Right cardiac atrium (tissue), 5 donors: ENCODE data around the gene IGSF21. TPM values are rescaled to one million over a fixed set of nuclear protein-coding genes. Genes with fewer than 3 reads are reported as not detected.

Experiments used
- ATAC-seq, 2 donors: fragments of 200-7000 bp; cut with Tn5 transposase; one replicate each; pipeline versions ENCODE4 v1.8.0 to v1.9.1; 2020; ENCODE audit warnings: moderate library complexity in 2 of 2, mild to moderate bottlenecking in 1 of 2
- DNase-seq, 3 donors: peaks; one replicate each; pipeline ENCODE4 v3.0.0-alpha.2; 2020
- H3K27ac ChIP-seq: one replicate; pipeline ENCODE4 v1.5.1; 2013; ENCODE audit warnings: mild to moderate bottlenecking, low read length, control low read depth, moderate library complexity
- H3K27me3 ChIP-seq: one replicate; pipeline ENCODE4 v1.6.1; 2013; ENCODE audit not compliant: control insufficient read depth, insufficient read depth
- H3K4me1 ChIP-seq: one replicate; pipeline ENCODE4 v1.6.1; 2013; ENCODE audit warnings: low read length; ENCODE audit not compliant: control insufficient read depth, insufficient read depth
- H3K4me3 ChIP-seq: one replicate; pipeline ENCODE4 v1.5.1; 2013; ENCODE audit warnings: low read length, control low read depth
- H3K9me3 ChIP-seq: one replicate; pipeline ENCODE4 v1.6.1; 2013; ENCODE audit warnings: low read length; ENCODE audit not compliant: control insufficient read depth
- WGBS: extraction: QIAGEN DNeasy Blood & Tissue Kit; methylation state at CpG from one replicate; pipeline ENCODE4 v1.1.7; 2013; 5-methylcytosine and 5-hydroxymethylcytosine counted together
- intact Hi-C, 4 donors: fragments of 100-400 bp; cut with DNase I; formaldehyde crosslinking; loops; one replicate each; pipeline versions ENCODE4 v1.11.0 to v1.14.0; 2022 to 2023
- polyA plus RNA-seq: library from polyadenylated mRNA; stranded (reverse); fragments of 200-250 nt; gene quantifications from one replicate; pipeline ENCODE4 v1.2.3, GENCODE V29; 2013
- total RNA-seq, 4 donors: library from RNA; stranded (reverse); fragmentation: NEBNext Ultra II Directional; extraction: Animal tissue kit (Norgen Biotek cat#: 25700); gene quantifications; one replicate each; pipeline ENCODE4 v1.2.1, GENCODE V29; 2021
- donor health status: healthy with polysubstance abuse.
- donor health status: DM: no; HTN: yes; CAD: no.
- donor health status: DM: no; HTN: no; CAD: no.
- donor health status: DM: no; HTN: yes; CAD: no; lungs with severe emphysema.
- donor health status: DM: yes; HTN: yes; CAD: no.

Gene IGSF21
- total and polyA plus RNA-seq, 5 donors, result 0.52 to 3.1 (median 1.7) TPM

DNA sequence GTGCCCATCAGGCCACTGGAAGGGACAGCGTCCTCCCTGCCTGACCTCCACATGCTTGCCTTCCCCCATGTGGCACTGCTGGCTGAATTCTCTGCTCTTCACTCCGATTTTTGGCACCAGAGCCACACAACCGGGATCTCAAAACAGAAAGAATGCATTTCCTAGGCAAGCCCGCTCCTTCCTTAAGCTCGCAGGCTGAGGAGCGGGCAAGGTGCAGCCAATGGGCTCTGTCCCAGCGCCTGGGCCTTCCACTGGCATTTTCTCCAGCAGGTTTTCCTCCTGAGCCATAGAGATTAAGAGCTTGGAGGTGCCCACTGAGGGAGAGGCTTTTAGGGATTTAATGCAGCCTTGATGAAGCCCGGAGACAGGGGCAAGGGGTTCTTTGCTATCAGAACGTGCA lies 158.0 kb downstream of the IGSF21 start:
- no peaks in the 10 kb centered on the region for H3K4me1 ChIP-seq
- intact Hi-C loops, result no loop called here
- ATAC-seq (no peak), DNase-seq (no peak)
- no peak overlapping the region for H3K27ac ChIP-seq
- no peaks in the 10 kb centered on the region for H3K9me3 ChIP-seq
- no peaks in the 10 kb centered on the region for H3K27me3 ChIP-seq
- H3K4me3 ChIP-seq, result no peak overlapping the region
- 66% methylated on average over 9 of the region's 9 CpGs for WGBS

DNA sequence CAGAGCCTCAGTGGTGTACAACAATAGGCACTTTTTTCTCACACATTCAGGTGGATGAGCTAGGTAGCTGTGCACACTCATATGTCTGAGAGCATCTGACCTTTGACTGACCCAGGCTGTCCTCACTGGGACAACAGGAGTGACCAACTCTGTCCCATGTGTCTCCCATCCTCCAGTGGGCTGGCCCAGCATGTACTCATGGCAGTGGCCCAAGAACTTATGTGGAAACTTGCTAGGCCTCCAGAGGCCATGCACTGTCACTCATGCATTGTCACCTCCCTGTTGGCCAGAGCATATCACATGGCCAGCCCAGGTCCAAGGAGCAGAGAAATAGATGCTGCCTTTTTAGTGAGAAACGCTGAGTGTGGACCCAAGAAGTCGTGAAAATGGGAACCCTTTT lies 158.8 kb downstream of the IGSF21 start:
- no peak overlapping the region for H3K4me3 ChIP-seq
- intact Hi-C loops, result no loop called here
- WGBS, result 65% methylated on average over 2 of the region's 2 CpGs
- no peak for DNase-seq
- no peak overlapping the region for H3K27ac ChIP-seq
- ATAC-seq, result no peak
- no peaks in the 10 kb centered on the region for H3K27me3 ChIP-seq
- no peaks in the 10 kb centered on the region for H3K4me1 ChIP-seq
- H3K9me3 ChIP-seq, result no peaks in the 10 kb centered on the region

DNA sequence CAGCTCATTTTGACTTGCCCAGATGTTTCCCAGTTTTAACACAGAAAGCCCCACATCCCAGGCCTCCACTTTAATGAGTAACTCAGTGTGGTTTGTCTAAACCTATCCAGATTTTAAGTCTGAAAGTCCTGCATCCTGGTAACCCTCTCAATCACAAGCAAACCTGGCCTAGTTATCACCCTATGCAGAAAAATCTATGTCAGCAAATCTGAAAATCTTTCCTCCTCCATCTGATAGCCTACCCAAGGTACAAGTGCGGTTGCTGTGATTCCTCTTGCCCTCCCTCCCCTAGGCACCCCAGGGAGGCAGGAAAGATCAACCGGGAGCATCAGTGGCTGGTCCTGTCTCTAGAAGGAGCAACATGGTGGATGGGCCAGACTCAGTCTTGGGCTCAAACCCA lies 163.7 kb downstream of the IGSF21 start:
- WGBS, result 89% methylated on average over 2 of the region's 2 CpGs
- H3K4me1 ChIP-seq, result no peaks in the 10 kb centered on the region
- intact Hi-C loops, result no loop called here
- no peak for DNase-seq
- H3K27me3 ChIP-seq, result no peaks in the 10 kb centered on the region
- H3K9me3 ChIP-seq, result no peaks in the 10 kb centered on the region
- ATAC-seq, result no peak
- no peak overlapping the region for H3K27ac ChIP-seq
- H3K4me3 ChIP-seq, result no peak overlapping the region

DNA sequence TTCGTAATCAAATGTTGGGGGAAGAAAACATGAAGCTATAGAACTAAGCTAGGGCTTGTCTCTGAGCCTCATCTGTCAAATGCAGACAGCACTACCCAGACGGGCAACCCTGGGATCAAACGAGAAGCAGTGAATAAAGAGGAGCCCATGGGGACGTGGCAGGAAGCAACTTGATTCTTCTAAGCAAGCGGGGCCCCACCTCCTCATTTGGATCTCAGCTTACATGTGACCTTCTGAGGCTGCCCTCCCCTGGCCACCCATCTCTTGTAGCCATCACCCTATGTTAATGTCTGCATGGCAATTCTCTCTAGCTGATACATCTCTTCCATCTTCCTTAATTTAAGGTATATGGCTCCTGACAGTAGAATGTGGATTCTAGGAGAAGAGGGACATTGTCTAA lies 171.3 kb downstream of the IGSF21 start:
- H3K27me3 ChIP-seq, result no peaks in the 10 kb centered on the region
- H3K9me3 ChIP-seq, result no peaks in the 10 kb centered on the region
- no peak overlapping the region for H3K27ac ChIP-seq
- DNase-seq (no peak), ATAC-seq (no peak)
- H3K4me3 ChIP-seq, result no peak overlapping the region
- WGBS, result 21% methylated on average over 5 of the region's 5 CpGs
- H3K4me1 ChIP-seq, result no peaks in the 10 kb centered on the region
- intact Hi-C loops, result no loop called here

DNA sequence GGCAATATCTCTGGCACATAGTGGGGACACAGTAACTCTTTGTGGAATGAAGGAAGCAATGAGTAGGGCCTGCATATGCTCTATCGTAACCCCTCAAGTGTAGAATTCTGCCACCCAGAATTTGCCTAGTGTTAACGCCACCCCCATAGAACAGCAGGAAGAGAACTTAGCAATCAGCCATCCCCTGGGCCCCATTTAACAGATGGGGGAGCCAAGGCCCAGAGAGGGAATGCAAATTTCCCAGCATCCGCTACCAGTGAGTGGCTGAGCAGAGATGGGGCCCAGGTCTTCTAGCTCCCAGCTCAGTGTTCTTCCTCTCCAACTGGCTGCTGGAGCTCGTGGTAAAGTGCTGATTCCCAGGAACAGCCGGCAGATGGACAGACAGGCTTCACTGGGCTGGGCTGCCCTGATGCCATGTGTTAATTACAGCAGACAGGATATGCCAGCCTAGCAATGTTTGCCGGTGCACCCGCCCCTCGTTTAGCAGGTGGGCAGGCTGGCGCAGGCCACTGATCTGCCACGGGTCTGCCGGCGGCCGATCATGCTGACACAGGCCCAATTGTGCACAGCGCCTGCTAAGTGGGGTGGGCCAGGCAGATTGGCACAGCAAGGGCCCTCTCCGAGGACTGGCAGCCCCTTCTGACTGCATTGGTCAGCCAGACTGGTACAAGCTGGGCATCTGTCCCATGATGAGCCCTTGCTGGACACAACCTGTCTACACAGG lies 171.9 kb downstream of the IGSF21 start:
- Histone ChIP-seq H3K9me3 (no peaks in the 10 kb centered on the region), H3K4me3 (no peak overlapping the region), H3K27me3 (no peaks in the 10 kb centered on the region), H3K27ac (no peak overlapping the region), H3K4me1 (no peaks in the 10 kb centered on the region)
- WGBS, result 88% methylated on average over 15 of the region's 15 CpGs
- ATAC-seq (peak in 1 of 2 donors; percentile 23), DNase-seq (no peak)
- intact Hi-C loops, result no loop called here

DNA sequence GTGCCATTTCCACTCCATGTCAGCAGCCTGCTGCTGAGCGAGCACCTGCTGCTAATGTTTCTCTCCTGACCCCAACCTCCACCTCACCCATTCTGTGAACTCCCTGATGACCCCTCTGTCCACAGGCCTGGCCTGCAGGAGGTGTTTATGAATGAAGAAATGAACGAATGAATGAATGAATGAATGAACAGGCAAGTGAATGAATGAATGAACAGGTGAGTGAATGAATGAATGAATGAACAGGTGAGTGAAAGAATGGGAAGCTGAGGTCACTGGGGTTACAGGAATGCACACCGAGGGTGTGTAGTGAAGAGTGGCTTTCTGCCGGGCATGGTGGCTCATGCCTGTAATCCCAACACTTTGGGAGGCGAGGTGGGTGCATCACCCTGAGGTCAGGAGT lies 173.4 kb downstream of the IGSF21 start:
- Histone ChIP-seq H3K9me3 (no peaks in the 10 kb centered on the region), H3K4me3 (no peak overlapping the region), H3K4me1 (no peaks in the 10 kb centered on the region), H3K27me3 (no peaks in the 10 kb centered on the region), H3K27ac (no peak overlapping the region)
- ATAC-seq (no peak), DNase-seq (no peak)
- 69% methylated on average over 5 of the region's 5 CpGs for WGBS
- intact Hi-C loops, result no loop called here

DNA sequence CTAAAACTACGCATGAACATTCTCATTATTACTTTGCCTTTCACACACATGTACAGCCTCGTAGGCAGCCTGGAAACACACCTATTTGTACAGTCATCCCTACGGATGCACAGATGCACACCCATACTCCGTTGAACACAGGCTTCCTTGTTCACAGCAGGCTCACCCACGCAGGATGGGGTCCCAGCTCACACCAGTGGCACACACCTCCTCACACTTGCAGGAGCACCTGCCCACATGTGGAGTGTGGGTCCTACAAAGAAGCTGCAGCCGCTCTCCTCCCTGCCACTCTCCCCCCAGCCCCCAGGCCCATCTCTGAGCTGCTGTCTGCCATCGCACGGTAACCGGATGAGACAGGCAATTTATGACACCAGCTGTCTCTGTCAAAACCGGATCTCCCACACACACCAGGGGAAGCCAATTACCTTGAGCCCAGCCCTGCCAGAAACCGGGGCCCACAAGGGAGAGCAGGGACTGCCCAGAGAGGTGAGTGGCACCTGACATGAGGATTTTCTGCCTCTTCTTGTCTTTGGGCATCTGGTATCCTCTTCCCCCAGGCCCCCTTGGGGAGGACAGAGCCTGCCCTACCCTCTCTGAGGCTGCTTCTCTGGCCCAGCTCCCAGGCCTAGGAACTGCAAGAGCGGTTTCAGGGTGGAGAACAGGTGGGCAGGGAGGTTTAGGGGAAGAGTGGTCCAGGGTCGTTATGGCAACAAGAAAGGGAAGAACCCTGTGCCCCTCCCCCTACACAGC lies 175.4 kb downstream of the IGSF21 start:
- intact Hi-C loops, result no loop called here
- H3K4me3 ChIP-seq, result no peak overlapping the region
- WGBS, result 50% methylated on average over 13 of the region's 13 CpGs
- ATAC-seq, result no peak
- H3K27ac ChIP-seq, result no peak overlapping the region
- no peaks in the 10 kb centered on the region for H3K4me1 ChIP-seq
- H3K27me3 ChIP-seq, result no peaks in the 10 kb centered on the region
- H3K9me3 ChIP-seq, result no peaks in the 10 kb centered on the region
- DNase-seq, result no peak

DNA sequence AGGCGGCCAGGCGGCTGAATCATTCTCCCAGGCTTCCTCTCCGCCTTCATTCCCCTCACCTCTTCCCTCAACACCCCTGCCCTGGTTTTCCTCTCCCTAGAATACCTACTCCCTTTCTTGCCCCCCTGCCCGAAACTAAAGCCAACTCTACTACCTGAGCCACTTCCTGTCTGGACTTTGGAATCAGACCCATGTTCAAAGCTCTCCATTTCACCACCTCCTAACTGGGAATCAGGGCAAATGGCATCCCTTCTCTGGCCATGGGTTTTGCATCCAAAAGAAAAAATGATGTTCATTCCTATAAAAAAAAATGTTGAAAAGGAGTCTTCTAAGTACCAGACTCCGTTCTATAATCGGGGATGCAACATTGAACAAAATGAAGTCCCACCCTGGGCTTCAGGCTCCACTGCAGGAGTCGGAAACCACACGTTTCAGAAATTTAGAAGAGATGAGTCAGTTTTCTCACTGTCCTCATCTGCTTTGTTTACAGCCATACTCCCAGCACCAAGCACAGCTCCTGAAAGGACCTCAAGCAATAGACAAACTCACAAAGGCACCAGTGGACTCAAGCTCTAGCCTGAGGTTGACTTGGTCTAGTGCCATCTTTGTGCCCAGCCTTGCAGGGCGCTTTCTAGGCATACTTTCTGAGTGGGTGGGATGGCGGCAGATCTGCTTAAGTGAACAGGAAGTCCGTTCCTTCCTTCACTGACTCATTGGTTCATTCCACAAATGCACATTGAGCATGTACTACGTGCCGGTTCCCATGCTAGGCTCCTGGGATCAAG lies 176.2 kb downstream of the IGSF21 start:
- H3K4me3 ChIP-seq, result no peak overlapping the region
- intact Hi-C loops, result no loop called here
- H3K4me1 ChIP-seq, result no peaks in the 10 kb centered on the region
- WGBS, result 59% methylated on average over 13 of the region's 13 CpGs
- no peak for DNase-seq
- H3K27ac ChIP-seq, result no peak overlapping the region
- no peaks in the 10 kb centered on the region for H3K27me3 ChIP-seq
- H3K9me3 ChIP-seq, result no peaks in the 10 kb centered on the region
- no peak for ATAC-seq

DNA sequence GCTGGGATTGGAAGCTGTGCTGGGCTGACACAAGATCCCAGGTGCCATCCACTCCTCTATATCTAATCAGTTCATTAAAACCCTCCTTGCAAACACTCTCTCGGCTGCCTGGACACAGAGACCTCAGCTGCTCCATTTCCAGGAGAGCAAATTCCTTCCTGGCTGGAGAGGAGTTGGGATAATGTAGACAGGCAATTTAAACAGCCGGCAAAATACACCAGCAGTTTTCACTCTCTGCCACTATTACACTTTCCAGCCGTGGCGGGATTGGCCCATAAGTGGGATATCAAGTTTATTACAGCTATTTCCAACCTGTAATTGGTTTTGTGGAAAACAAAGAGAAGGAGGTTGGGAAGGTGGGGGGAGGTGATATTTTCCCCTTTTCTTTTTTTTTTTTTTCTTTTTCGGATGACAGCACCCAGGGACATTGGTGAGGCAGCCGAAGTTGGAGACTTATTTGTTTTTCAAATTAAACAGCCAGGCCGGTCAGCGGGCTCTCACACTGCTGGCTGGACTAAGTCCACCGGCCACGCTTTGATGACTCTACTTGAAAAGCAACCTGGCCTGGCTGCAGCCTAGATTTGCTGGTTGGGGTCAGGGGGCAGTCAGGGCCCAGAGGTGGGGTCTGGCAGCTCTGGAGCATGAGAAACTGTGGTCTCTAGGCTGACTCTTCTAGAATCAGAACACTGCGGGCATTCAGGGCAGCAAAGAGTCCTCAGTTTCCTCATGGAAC lies 177.4 kb downstream of the IGSF21 start:
- DNase-seq (no peak), ATAC-seq (no peak)
- no peak overlapping the region for H3K27ac ChIP-seq
- H3K4me1 ChIP-seq, result no peaks in the 10 kb centered on the region
- WGBS, result 45% methylated on average over 11 of the region's 11 CpGs
- H3K4me3 ChIP-seq, result no peak overlapping the region
- no peaks in the 10 kb centered on the region for H3K9me3 ChIP-seq
- intact Hi-C loops, result no loop called here
- H3K27me3 ChIP-seq, result no peaks in the 10 kb centered on the region

DNA sequence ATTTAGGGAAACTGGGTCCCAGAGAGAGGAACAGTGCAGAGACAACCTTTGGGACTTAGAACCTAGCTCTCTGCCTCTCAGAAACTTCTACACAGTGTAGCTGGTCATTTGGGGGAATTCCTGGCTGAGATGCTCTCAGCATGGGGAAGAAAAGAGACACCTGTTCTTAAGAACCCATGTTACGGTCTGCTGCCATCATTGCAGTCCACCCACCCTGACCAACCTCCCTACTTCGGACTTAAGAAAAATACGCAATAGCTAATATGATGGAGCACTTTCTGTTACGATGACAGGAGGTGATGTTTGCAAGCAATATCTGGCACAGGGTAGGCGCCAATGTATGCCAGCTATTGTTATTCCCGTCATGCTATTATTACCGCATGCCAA lies 177.9 kb downstream of the IGSF21 start:
- Histone ChIP-seq H3K27ac (no peak overlapping the region), H3K4me1 (no peaks in the 10 kb centered on the region), H3K4me3 (no peak overlapping the region), H3K27me3 (no peaks in the 10 kb centered on the region), H3K9me3 (no peaks in the 10 kb centered on the region)
- ATAC-seq (no peak), DNase-seq (no peak)
- intact Hi-C loops, result no loop called here
- 77% methylated on average over 7 of the region's 7 CpGs for WGBS

DNA sequence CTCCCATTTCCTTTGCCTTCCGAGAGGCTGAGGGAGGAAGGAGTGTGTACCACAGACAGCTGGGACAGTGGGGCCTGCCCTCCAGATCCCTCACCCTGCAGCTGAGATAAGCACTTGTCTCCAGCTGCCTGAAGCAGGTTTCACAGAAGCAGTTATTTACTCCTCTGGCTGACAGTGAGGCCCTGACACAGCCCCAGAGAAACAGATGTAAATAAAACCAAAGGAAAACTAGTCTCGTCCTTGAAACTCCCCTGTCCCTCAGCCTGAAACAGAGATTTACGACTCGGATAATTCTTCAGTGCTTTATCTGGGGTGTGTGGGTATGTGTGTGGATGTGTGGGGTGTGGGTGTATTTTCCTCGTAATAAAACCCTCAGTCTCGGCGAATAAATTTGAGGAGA lies 181.1 kb downstream of the IGSF21 start:
- no peaks in the 10 kb centered on the region for H3K27me3 ChIP-seq
- H3K4me1 ChIP-seq, result no peaks in the 10 kb centered on the region
- WGBS, result 46% methylated on average over 7 of the region's 7 CpGs
- H3K9me3 ChIP-seq, result no peaks in the 10 kb centered on the region
- intact Hi-C loops, result no loop called here
- no peak overlapping the region for H3K27ac ChIP-seq
- no peak for ATAC-seq
- DNase-seq, result no peak
- H3K4me3 ChIP-seq, result no peak overlapping the region
